ENCODE measurements around the gene ACADM. TPM values are rescaled to one million over a fixed set of nuclear protein-coding genes. Genes with fewer than 3 reads are reported as not detected.

The ACADM gene
- total RNA-seq, 1 donor from 2014 or later: 9.8 TPM

DNA sequence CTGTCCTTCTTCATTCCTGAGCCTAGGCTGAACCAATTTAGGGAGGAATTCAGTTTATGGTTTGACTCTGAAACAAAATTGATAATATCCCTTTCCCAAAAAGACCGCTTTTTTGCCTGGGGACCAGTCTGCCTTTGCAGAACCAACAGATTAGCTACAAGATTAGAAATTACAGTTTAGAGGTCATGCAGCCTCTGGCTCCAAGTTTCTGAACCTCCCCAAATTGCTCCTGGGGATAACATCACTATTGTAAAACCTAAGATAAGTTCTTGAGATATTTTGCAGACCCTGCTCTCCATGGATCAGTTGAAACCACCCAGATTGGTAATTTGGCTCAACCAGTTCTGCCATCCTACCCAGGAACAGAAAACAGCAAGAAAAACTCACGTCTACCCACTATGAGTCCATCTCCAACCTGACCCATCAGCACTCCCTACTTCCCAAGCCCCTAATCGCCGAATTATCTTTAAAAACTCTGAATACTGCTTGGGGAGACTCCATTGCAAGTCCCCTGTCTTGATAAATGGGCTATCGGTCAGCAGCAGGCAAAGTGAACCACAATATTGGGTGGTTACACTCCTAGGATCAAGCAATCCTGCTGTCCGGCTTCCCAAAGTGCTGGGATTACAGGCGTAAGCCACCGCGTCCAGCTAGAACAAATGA lies 60.9 kb downstream of the ACADM start:
- TF ChIP-seq, protein P1, sequence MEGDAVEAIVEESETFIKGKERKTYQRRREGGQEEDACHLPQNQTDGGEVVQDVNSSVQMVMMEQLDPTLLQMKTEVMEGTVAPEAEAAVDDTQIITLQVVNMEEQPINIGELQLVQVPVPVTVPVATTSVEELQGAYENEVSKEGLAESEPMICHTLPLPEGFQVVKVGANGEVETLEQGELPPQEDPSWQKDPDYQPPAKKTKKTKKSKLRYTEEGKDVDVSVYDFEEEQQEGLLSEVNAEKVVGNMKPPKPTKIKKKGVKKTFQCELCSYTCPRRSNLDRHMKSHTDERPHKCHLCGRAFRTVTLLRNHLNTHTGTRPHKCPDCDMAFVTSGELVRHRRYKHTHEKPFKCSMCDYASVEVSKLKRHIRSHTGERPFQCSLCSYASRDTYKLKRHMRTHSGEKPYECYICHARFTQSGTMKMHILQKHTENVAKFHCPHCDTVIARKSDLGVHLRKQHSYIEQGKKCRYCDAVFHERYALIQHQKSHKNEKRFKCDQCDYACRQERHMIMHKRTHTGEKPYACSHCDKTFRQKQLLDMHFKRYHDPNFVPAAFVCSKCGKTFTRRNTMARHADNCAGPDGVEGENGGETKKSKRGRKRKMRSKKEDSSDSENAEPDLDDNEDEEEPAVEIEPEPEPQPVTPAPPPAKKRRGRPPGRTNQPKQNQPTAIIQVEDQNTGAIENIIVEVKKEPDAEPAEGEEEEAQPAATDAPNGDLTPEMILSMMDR (IDR thresholded peaks at IDR 0.05): no peak
- no peaks in the 10 kb centered on the region for H3K27me3 ChIP-seq
- intact Hi-C loops (cut with DNase I): loop anchor here (10.0 kb wide), 1 partner anchor 289 kb away; the partner anchor contains the start of gene ST6GALNAC3
- H3K36me3 ChIP-seq: peaks cover under 1 to 6% of the 10 kb centered on the region in 2 donors
- H3K4me3 ChIP-seq: peak overlapping the region; percentile 66 to 74
- peak overlapping the region; percentile 88 for H3K27ac ChIP-seq
- H3K9me3 ChIP-seq: no peaks in the 10 kb centered on the region
- peaks cover 5 to 13% of the 10 kb centered on the region in 2 donors for H3K4me1 ChIP-seq
- DNase-seq (ENCODE audit: low spot score in 2 of 2): no peak

GRCh38 chr1:75785983-75786853 lies 61.7 kb downstream of the ACADM start, which contains the start of gene RABGGTB:
TSS of gene RABGGTB (plus strand) at chr1:75786256. CDS start at chr1:75786272, 16 bp downstream.
- peak within 1 kb of the TSS; percentile 66 to 74 for H3K4me3 ChIP-seq
- peak; percentile 85 to 97 for DNase-seq (ENCODE audit: low spot score in 2 of 2)
- TF ChIP-seq, protein P1 (IDR thresholded peaks at IDR 0.05): no peak
- no peaks in the 10 kb centered on the region for H3K9me3 ChIP-seq
- intact Hi-C loops (cut with DNase I): loop anchor here (1.0 to 10.0 kb wide), 3 partner anchors 21 to 289 kb away; partner anchors contain the start of genes ACADM and ST6GALNAC3
- H3K4me1 ChIP-seq: peaks cover 10 to 19% of the 10 kb centered on the region in 2 donors
- H3K27ac ChIP-seq: peak within 1 kb of the TSS; percentile 88
- H3K27me3 ChIP-seq: no peaks in the 10 kb centered on the region
- H3K36me3 ChIP-seq: peaks cover 3 to 14% of the 10 kb centered on the region in 2 donors

DNA sequence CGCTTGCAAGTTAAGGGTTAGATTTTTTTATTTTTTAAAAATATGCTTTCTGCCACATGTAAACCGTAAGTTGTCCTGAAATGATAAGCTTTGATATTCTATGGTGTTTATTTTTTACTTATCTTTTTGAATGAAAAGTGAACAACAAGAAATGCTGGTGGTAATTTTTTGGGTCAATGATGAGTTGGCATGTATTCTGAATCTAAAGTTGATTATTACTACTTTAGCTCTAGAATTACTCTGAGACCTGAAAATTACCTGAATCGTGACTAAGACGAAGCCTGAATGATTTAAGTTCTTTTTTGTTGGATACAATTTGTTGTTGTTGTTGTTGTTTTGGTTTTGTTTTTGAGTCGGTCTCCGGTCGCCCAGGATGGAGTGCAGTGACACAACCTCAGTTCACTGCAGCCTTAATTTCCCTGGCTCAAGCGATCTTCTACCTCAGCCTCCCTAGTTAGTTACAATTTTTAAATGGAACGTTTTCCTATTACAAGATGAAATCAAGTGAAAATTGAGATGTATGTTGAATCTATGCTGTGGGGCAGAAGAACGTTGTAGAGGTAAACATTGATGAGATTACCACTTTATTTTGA lies 62.5 kb downstream of the ACADM start:
- Histone ChIP-seq H3K4me3 (peak overlapping the region; percentile 66 to 74), H3K4me1 (peaks cover 10 to 19% of the 10 kb centered on the region in 2 donors), H3K27ac (peak overlapping the region; percentile 88), H3K36me3 (peaks cover 9 to 22% of the 10 kb centered on the region in 2 donors), H3K27me3 (no peaks in the 10 kb centered on the region), H3K9me3 (no peaks in the 10 kb centered on the region)
- intact Hi-C loops (cut with DNase I): loop anchor here (1.0 to 10.0 kb wide), 3 partner anchors 22 to 288 kb away; partner anchors contain the start of genes ACADM and ST6GALNAC3
- DNase-seq (ENCODE audit: low spot score in 2 of 2): no peak
- TF ChIP-seq, protein P1 (IDR thresholded peaks at IDR 0.05): no peak

GRCh38 chr1:75787524-75787923 lies 63.0 kb downstream of the ACADM start:
- no peak for DNase-seq (ENCODE audit: low spot score in 2 of 2)
- Histone ChIP-seq H3K27me3 (no peaks in the 10 kb centered on the region), H3K9me3 (no peaks in the 10 kb centered on the region), H3K4me1 (peaks cover 10 to 19% of the 10 kb centered on the region in 2 donors), H3K36me3 (peaks cover 14 to 27% of the 10 kb centered on the region in 2 donors), H3K27ac (peak overlapping the region in 1 of 2 donors; percentile 88), H3K4me3 (peak overlapping the region; percentile 66 to 74)
- TF ChIP-seq, protein P1 (IDR thresholded peaks at IDR 0.05): no peak
- intact Hi-C loops (cut with DNase I): loop anchor here (10.0 kb wide), 1 partner anchor 287 kb away; the partner anchor contains the start of gene ST6GALNAC3

- DNase-seq (ENCODE audit: low spot score in 2 of 2): no peak
- no peaks in the 10 kb centered on the region for H3K27me3 ChIP-seq
- no peaks in the 10 kb centered on the region for H3K9me3 ChIP-seq
- peaks cover 10 to 19% of the 10 kb centered on the region in 2 donors for H3K4me1 ChIP-seq
- H3K4me3 ChIP-seq: peak overlapping the region; percentile 29 to 66
- H3K27ac ChIP-seq: no peak overlapping the region
- intact Hi-C loops (cut with DNase I): loop anchor here (10.0 kb wide), 1 partner anchor 285 kb away; the partner anchor contains the start of gene ST6GALNAC3
- H3K36me3 ChIP-seq: peaks cover 35 to 52% of the 10 kb centered on the region in 2 donors
- TF ChIP-seq, protein P1 (IDR thresholded peaks at IDR 0.05): no peak
These were observed 65.5 kb downstream of the ACADM start for GRCh38 chr1:75789988-75790387.

Measured in ascending aorta (tissue), 2 donors.